Measurements from ENCODE around the gene GMPR. TPM values are rescaled to one million over a fixed set of nuclear protein-coding genes. Genes with fewer than 3 reads are reported as not detected.
A peak's percentile ranks its signal among the peaks of the same experiment; 100 is the strongest.

Gene GMPR
- polyA plus RNA-seq (2013, experiment 1 of 2; ENCODE audit: insufficient read length), result 1.4 TPM
- 3.6 TPM for polyA plus RNA-seq (2013, experiment 2 of 2; ENCODE audit: insufficient read length)

GRCh38 chr6:16238057-16238962 is at the start of gene GMPR:
GMPR (plus strand) TSS chr6:16238587; CDS start chr6:16238694, 107 bp downstream.
- DNase-seq, result peak; percentile 37

GRCh38 chr6:16190214-16190613 is 48.2 kb upstream of the GMPR start:
- no peak for DNase-seq

- DNase-seq, result no peak
Measured at GRCh38 chr6:16196260-16196983, 42.0 kb upstream of the GMPR start.

- no peak for DNase-seq
Measured at GRCh38 chr6:16196984-16197546, 41.3 kb upstream of the GMPR start.

GRCh38 chr6:16198061-16198705 is 40.2 kb upstream of the GMPR start:
- no peak for DNase-seq

- no peak for DNase-seq
Measured at GRCh38 chr6:16199804-16200203, 38.6 kb upstream of the GMPR start.

GRCh38 chr6:16200321-16200883 is 38.0 kb upstream of the GMPR start:
- DNase-seq, result no peak

GRCh38 chr6:16201706-16202105 is 36.7 kb upstream of the GMPR start:
- no peak for DNase-seq

GRCh38 chr6:16204653-16205376 is 33.6 kb upstream of the GMPR start:
- DNase-seq, result no peak

GRCh38 chr6:16205377-16206144 is 32.8 kb upstream of the GMPR start:
- peak; percentile 89 for DNase-seq

GRCh38 chr6:16206595-16207037 is 31.8 kb upstream of the GMPR start:
- DNase-seq, result peak; percentile 86

GRCh38 chr6:16208989-16209388 is 29.4 kb upstream of the GMPR start:
- no peak for DNase-seq

- no peak for DNase-seq
Measured at GRCh38 chr6:16209539-16209938, 28.8 kb upstream of the GMPR start.

- DNase-seq, result no peak
Measured at GRCh38 chr6:16212276-16212675, 26.1 kb upstream of the GMPR start.

GRCh38 chr6:16216501-16217155 is 21.8 kb upstream of the GMPR start:
- DNase-seq, result no peak

- DNase-seq, result no peak
Measured at GRCh38 chr6:16217156-16217721, 21.1 kb upstream of the GMPR start.

- no peak for DNase-seq
Measured at GRCh38 chr6:16222826-16223225, 15.6 kb upstream of the GMPR start.

- no peak for DNase-seq
Measured at GRCh38 chr6:16223362-16223761, 15.0 kb upstream of the GMPR start.

GRCh38 chr6:16224409-16224808 is 14.0 kb upstream of the GMPR start:
- DNase-seq, result no peak
